ENCODE results near the gene TRIM29. TPM values are rescaled to one million over a fixed set of nuclear protein-coding genes. Genes with fewer than 3 reads are reported as not detected.

Gene TRIM29
- total RNA-seq, 1 experiment from 2014 or later: not detected

DNA sequence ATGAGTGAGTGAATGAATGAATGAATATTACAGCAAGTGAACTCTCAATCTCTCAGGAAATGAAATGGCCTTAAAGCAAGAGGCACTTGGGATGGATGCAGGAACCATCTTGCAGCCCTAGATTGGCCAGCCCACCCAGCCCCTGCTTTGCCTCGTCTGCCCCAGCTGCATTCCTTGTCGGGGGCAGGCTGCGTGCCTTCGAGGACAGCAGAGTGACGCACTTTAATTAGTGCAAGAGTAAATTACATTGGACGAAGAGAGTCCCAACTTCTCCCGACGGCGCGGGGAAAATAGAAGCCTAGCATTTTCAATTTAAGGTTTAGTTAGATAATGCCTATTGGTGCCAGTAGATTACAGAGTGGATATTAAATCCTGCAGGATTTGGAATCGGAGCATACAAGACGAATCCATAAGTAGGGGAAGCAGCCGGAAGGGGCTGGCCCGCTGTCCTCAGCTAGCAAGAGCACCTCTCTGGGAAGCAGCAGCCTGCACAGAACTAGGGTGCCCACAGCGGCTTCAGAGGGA is 33.8 kb downstream of the TRIM29 start:
- Histone ChIP-seq H3K4me2 (ENCODE audit: insufficient read depth, insufficient read length, low read length) (no peak overlapping the region), H2BK5ac (ENCODE audit: insufficient read length, low read length) (no peak overlapping the region), H4K5ac (ENCODE audit: insufficient read length, low read depth, low read length) (no peak overlapping the region), H3K18ac (ENCODE audit: insufficient read length, low read depth, low read length) (no peak overlapping the region), H3K9me3 (ENCODE audit: control insufficient read depth, low read depth, low read length) (no peaks in the 10 kb centered on the region), H3T11ph (ENCODE audit: low read length) (no peak overlapping the region), H3K79me2 (ENCODE audit: insufficient read depth, low read length) (no peaks in the 10 kb centered on the region), H3K4ac (ENCODE audit: low read depth, low read length) (no peak overlapping the region), H3K14ac (ENCODE audit: insufficient read depth, low read length) (no peak overlapping the region), H2BK20ac (ENCODE audit: low read depth, low read length, poor library complexity, severe bottlenecking) (no peak overlapping the region), H3K23ac (ENCODE audit: insufficient read length, low read depth, low read length) (no peak overlapping the region), H3K27ac (ENCODE audit: insufficient read length, low read depth, low read length) (no peak overlapping the region), H3K56ac (ENCODE audit: insufficient read length, low read depth, low read length) (no peak overlapping the region), H2BK120ac (ENCODE audit: low read depth, low read length, poor library complexity, severe bottlenecking) (no peak overlapping the region), H4K91ac (ENCODE audit: insufficient read length, low read depth, low read length) (no peak overlapping the region), H3K9ac (ENCODE audit: extremely low read depth, insufficient read length, low read length) (no peak overlapping the region), H3K27me3 (ENCODE audit: insufficient read depth, low read length) (no peaks in the 10 kb centered on the region), H4K8ac (replicated peaks; ENCODE audit: insufficient read length, low read depth, low read length) (no peak overlapping the region), H3K4me1 (ENCODE audit: insufficient read depth, low read length) (peaks cover 2% of the 10 kb centered on the region; the same call in 1 of the 2 replicates), H2AK5ac (ENCODE audit: insufficient read length, low read length) (no peak overlapping the region), H2BK12ac (ENCODE audit: insufficient read length, low read depth, low read length) (no peak overlapping the region), H2BK15ac (ENCODE audit: low read depth, low read length) (no peak overlapping the region), H4K20me1 (ENCODE audit: control insufficient read depth, insufficient read depth, insufficient read length) (no peaks in the 10 kb centered on the region), H3K23me2 (ENCODE audit: insufficient read length, low read depth, low read length, poor library complexity, severe bottlenecking) (no peaks in the 10 kb centered on the region), H3K79me1 (ENCODE audit: insufficient read depth, low read depth, low read length, poor library complexity, severe bottlenecking) (no peaks in the 10 kb centered on the region), H2AFZ (ENCODE audit: low read length) (no peak overlapping the region)
- Mint-ChIP-seq H3K27me3 (ENCODE audit: low read depth) (peaks cover 87% of the 10 kb centered on the region), H3K4me1 (peaks cover 23 to 25% of the 10 kb centered on the region in 2 experiments), H3K9me3 (peaks cover 0 to 4% of the 10 kb centered on the region in 2 experiments; a peak in 3 of 5 replicates), H3K4me3 (no peak overlapping the region), H3K27ac (no peak overlapping the region), H3K36me3 (ENCODE audit: insufficient read depth in 1 of 3, low read depth in 3 of 3) (peaks cover 0 to 5% (median 0%) of the 10 kb centered on the region in 3 experiments; a peak in 2 of 7 replicates)
- no peak for DNase-seq
- TF ChIP-seq, protein P1, sequence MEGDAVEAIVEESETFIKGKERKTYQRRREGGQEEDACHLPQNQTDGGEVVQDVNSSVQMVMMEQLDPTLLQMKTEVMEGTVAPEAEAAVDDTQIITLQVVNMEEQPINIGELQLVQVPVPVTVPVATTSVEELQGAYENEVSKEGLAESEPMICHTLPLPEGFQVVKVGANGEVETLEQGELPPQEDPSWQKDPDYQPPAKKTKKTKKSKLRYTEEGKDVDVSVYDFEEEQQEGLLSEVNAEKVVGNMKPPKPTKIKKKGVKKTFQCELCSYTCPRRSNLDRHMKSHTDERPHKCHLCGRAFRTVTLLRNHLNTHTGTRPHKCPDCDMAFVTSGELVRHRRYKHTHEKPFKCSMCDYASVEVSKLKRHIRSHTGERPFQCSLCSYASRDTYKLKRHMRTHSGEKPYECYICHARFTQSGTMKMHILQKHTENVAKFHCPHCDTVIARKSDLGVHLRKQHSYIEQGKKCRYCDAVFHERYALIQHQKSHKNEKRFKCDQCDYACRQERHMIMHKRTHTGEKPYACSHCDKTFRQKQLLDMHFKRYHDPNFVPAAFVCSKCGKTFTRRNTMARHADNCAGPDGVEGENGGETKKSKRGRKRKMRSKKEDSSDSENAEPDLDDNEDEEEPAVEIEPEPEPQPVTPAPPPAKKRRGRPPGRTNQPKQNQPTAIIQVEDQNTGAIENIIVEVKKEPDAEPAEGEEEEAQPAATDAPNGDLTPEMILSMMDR (conservative IDR thresholded peaks at IDR 0.05): no peak
- no CpG with 5 or more reads among the region's 15 CpGs for WGBS (ENCODE audit: extremely low coverage, insufficient read length, low lambda C conversion rate)

Data from H9 (cell line).